HepG2 (cell line): ENCODE measurements around the gene AK3. TPM values are rescaled to one million over a fixed set of nuclear protein-coding genes. Genes with fewer than 3 reads are reported as not detected.

Experiments
- ARID2 ChIP-seq: sonication (generic); formaldehyde crosslinking; IDR thresholded peaks from 2 replicates; pipeline ENCODE4 v1.8.1; 2022; ENCODE audit warnings: mild to moderate bottlenecking, missing genetic modification reagents, borderline replicate concordance
- CBFB ChIP-seq: sonication (generic); formaldehyde crosslinking; IDR thresholded peaks from 2 replicates; pipeline ENCODE4 v1.4.0; 2020; ENCODE audit warnings: missing genetic modification reagents
- CC2D1A ChIP-seq: sonication (generic); formaldehyde crosslinking; IDR thresholded peaks from 2 replicates; pipeline ENCODE4 v1.8.1; 2023; ENCODE audit warnings: mild to moderate bottlenecking, missing genetic modification reagents
- ESRRA ChIP-seq: sonication (generic); formaldehyde crosslinking; IDR thresholded peaks from 2 replicates; pipeline ENCODE4 v1.5.1; 2020; ENCODE audit warnings: mild to moderate bottlenecking, low read depth, missing genetic modification reagents
- HNRNPUL1 ChIP-seq: fragments of 200-400 bp; formaldehyde crosslinking; IDR thresholded peaks from 2 replicates; pipeline ENCODE4 v1.6.1; 2017; ENCODE audit warnings: low read depth, mild to moderate bottlenecking, low read length, moderate library complexity
- IRF2 ChIP-seq: IDR thresholded peaks from 2 replicates; pipeline ENCODE4 v1.6.1; 2018; ENCODE audit warnings: missing genetic modification reagents, missing compliant biosample characterization
- KAT2B ChIP-seq: fragments of 150-350 bp; IDR thresholded peaks from 2 replicates; pipeline ENCODE4 v1.6.1; 2014; ENCODE audit warnings: low read depth, low read length, borderline replicate concordance
- NFE2L2 ChIP-seq: fragments of 150-350 bp; IDR thresholded peaks from 2 replicates; pipeline ENCODE4 v1.6.1; 2014; ENCODE audit warnings: low read length
- NKX3-1 ChIP-seq: sonication (generic); formaldehyde crosslinking; IDR thresholded peaks from 2 replicates; pipeline ENCODE4 v1.5.0; 2020; ENCODE audit warnings: missing genetic modification reagents
- RXRB ChIP-seq: IDR thresholded peaks from 2 replicates; pipeline ENCODE4 v1.6.1; 2016; ENCODE audit warnings: borderline replicate concordance, missing genetic modification reagents, missing compliant biosample characterization
- TGIF2 ChIP-seq: IDR thresholded peaks from 2 replicates; pipeline ENCODE4 v1.6.1; 2016; ENCODE audit warnings: control low read depth, missing compliant biosample characterization
- XBP1 ChIP-seq: sonication (generic); formaldehyde crosslinking; IDR thresholded peaks from 2 replicates; pipeline ENCODE4 v1.5.0; 2020; ENCODE audit warnings: missing genetic modification reagents
- ZFP82 ChIP-seq: sonication (generic); formaldehyde crosslinking; IDR thresholded peaks from 2 replicates; pipeline ENCODE4 v1.5.1; 2020; ENCODE audit warnings: mild to moderate bottlenecking, missing genetic modification reagents, borderline replicate concordance
- ZFY ChIP-seq: sonication (generic); formaldehyde crosslinking; IDR thresholded peaks from 2 replicates; pipeline ENCODE4 v1.4.0; 2020; ENCODE audit warnings: missing genetic modification reagents
- ZNF234 ChIP-seq: sonication (generic); formaldehyde crosslinking; conservative IDR thresholded peaks from 2 replicates; pipeline ENCODE4 v1.5.1; 2020; ENCODE audit warnings: mild to moderate bottlenecking, missing genetic modification reagents
- ZNF256 ChIP-seq: sonication (generic); formaldehyde crosslinking; conservative IDR thresholded peaks from 2 replicates; pipeline ENCODE4 v1.4.0; 2020; ENCODE audit warnings: missing genetic modification reagents
- ZNF343 ChIP-seq: sonication (generic); formaldehyde crosslinking; IDR thresholded peaks from 2 replicates; pipeline ENCODE4 v1.4.0; 2020; ENCODE audit warnings: mild to moderate bottlenecking, missing genetic modification reagents
- ZNF556 ChIP-seq: sonication (generic); formaldehyde crosslinking; IDR thresholded peaks from 2 replicates; pipeline ENCODE4 v1.4.0; 2020; ENCODE audit warnings: mild to moderate bottlenecking, missing genetic modification reagents, borderline replicate concordance
- ZNF572 ChIP-seq: sonication (generic); formaldehyde crosslinking; IDR thresholded peaks from 2 replicates; pipeline ENCODE4 v1.5.1; 2020; ENCODE audit warnings: mild to moderate bottlenecking, missing genetic modification reagents
- ZNF883 ChIP-seq: sonication (generic); formaldehyde crosslinking; IDR thresholded peaks from 2 replicates; pipeline ENCODE4 v1.5.1; 2020; ENCODE audit warnings: mild to moderate bottlenecking, missing genetic modification reagents; ENCODE audit errors: not compliant biosample characterization
- polyA plus RNA-seq, 8 experiments: library from polyadenylated mRNA; depleted of rRNA in 3 of 8; stranded (reverse) in 7 of 8; unstranded in 1 of 8; fragments of >200 nt; fragmentation: Illumina TruSeq in 4 of 8; extraction: Trizol in 4 of 8; gene quantifications; 2 replicates each; pipeline versions ENCODE4 v1.2.1 to v1.2.3, GENCODE V29; 2011 to 2016; ENCODE audit warnings: low read depth in 4 of 8, missing spikeins in 1 of 8, mixed read lengths in 1 of 8; ENCODE audit not compliant: insufficient read depth in 1 of 8
- total RNA-seq, 5 experiments: library from RNA; depleted of rRNA; stranded (reverse); fragments of >200 nt; fragmentation: Illumina TruSeq; extraction: Trizol; gene quantifications; 2 replicates each; pipeline ENCODE4 v1.2.3, GENCODE V29; 2016; ENCODE audit warnings: low read depth in 1 of 5
- TF ChIP-seq, protein P1 (sequence below): sonication (generic); formaldehyde crosslinking; IDR thresholded peaks from 2 replicates; pipeline ENCODE4 v1.9.0; 2021; ENCODE audit warnings: missing genetic modification reagents, borderline replicate concordance
- TF ChIP-seq, protein P2 (sequence below): sonication (generic); formaldehyde crosslinking; IDR thresholded peaks from 2 replicates; pipeline ENCODE4 v1.4.0; 2020; ENCODE audit warnings: missing genetic modification reagents
- TF ChIP-seq, protein P3 (sequence below): sonication (generic); formaldehyde crosslinking; IDR thresholded peaks from 2 replicates; pipeline ENCODE4 v1.8.1; 2023; ENCODE audit warnings: missing genetic modification reagents, inconsistent platforms, borderline replicate concordance
- TF ChIP-seq, protein P4 (sequence below): sonication (generic); formaldehyde crosslinking; IDR thresholded peaks from 2 replicates; pipeline ENCODE4 v1.5.1; 2020; ENCODE audit warnings: missing genetic modification reagents, mild to moderate bottlenecking, borderline replicate concordance
- TF ChIP-seq, protein P5 (sequence below): sonication (generic); formaldehyde crosslinking; IDR thresholded peaks from 2 replicates; pipeline ENCODE4 v1.8.0; 2022; ENCODE audit warnings: missing genetic modification reagents, mild to moderate bottlenecking, moderate library complexity, borderline replicate concordance
- TF ChIP-seq, protein P6 (sequence below): sonication (generic); formaldehyde crosslinking; IDR thresholded peaks from 2 replicates; pipeline ENCODE4 v1.5.0; 2020; ENCODE audit warnings: missing genetic modification reagents, mild to moderate bottlenecking, borderline replicate concordance

Gene AK3
- total and polyA plus RNA-seq, 2 of the 13 experiments (the other 11 are each of a cell fraction or from before 2014, with no cell fraction given): 76.8 to 109 TPM

DNA sequence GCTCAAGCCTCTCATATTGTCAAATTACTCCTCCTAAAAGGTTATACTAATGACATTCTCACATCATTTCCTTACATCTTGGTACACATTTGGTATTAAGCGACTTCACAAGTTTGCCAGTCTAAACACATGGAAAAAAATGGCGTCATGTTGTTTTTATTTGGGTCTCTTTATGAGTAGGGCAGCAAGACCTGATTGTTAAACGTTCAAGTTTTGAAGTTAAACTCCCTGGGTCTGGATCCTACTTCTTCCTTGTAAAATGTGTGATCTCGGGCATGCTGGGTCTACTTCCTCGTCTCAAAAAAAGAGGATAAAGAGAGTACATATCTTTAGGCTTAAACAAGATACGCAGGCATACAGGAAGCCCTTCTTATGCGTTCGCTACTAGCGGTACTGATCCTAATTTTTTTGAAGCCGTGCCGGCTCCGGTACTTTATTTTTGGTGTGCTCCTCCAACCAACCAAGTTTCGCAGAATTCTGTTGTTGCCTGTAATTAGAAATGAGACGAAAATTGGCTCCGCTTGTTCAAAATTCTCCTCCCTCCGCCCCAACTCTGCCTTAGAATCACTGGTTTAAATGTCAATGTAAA, 62.2 kb downstream of the AK3 start (continued):
- TF ChIP-seq ZNF234 (no peak), HNRNPUL1 (no peak), TGIF2 (CRISPR knock-in tag) (no peak), ZNF556 (CRISPR knock-in tag) (no peak), XBP1 (CRISPR knock-in tag) (peak; percentile 62; the same call in 1 of the 2 replicates), KAT2B (no peak), ARID2 (CRISPR knock-in tag) (peak; percentile 9; the same call in 1 of the 2 replicates), CC2D1A (CRISPR knock-in tag) (no peak), CBFB (CRISPR knock-in tag) (no peak), NFE2L2 (no peak), ZNF572 (no peak), ZFY (CRISPR knock-in tag) (no peak), ZFP82 (no peak), NKX3-1 (CRISPR knock-in tag) (no peak), RXRB (CRISPR knock-in tag) (no peak), ESRRA (no peak), ZNF256 (CRISPR knock-in tag) (no peak), ZNF883 (CRISPR knock-in tag) (no peak), ZNF343 (CRISPR knock-in tag) (no peak), IRF2 (CRISPR knock-in tag) (no peak)
- TF ChIP-seq, protein P1, sequence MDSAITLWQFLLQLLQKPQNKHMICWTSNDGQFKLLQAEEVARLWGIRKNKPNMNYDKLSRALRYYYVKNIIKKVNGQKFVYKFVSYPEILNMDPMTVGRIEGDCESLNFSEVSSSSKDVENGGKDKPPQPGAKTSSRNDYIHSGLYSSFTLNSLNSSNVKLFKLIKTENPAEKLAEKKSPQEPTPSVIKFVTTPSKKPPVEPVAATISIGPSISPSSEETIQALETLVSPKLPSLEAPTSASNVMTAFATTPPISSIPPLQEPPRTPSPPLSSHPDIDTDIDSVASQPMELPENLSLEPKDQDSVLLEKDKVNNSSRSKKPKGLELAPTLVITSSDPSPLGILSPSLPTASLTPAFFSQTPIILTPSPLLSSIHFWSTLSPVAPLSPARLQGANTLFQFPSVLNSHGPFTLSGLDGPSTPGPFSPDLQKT (CRISPR knock-in tag): no peak
- TF ChIP-seq, protein P2, sequence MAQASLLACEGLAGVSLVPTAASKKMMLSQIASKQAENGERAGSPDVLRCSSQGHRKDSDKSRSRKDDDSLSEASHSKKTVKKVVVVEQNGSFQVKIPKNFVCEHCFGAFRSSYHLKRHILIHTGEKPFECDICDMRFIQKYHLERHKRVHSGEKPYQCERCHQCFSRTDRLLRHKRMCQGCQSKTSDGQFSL (CRISPR knock-in tag): 0 out of 2 replicates have a peak, but pooled peaks have one; percentile 1
- TF ChIP-seq, protein P3, sequence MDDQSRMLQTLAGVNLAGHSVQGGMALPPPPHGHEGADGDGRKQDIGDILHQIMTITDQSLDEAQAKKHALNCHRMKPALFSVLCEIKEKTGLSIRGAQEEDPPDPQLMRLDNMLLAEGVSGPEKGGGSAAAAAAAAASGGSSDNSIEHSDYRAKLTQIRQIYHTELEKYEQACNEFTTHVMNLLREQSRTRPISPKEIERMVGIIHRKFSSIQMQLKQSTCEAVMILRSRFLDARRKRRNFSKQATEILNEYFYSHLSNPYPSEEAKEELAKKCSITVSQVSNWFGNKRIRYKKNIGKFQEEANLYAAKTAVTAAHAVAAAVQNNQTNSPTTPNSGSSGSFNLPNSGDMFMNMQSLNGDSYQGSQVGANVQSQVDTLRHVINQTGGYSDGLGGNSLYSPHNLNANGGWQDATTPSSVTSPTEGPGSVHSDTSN (CRISPR knock-in tag): no peak
- TF ChIP-seq, protein P4, sequence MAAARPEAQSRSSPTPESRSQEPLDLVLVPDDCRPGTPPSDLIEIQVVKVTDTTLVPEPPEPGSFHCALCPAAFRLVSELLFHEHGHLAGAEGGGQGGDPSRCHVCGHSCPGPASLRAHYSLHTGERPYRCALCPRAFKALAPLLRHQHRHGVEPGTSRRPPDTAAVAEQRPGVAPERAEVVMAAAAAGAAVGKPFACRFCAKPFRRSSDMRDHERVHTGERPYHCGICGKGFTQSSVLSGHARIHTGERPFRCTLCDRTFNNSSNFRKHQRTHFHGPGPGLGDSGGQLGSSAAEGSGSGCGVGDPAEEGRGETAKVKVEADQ: no peak
- TF ChIP-seq, protein P5, sequence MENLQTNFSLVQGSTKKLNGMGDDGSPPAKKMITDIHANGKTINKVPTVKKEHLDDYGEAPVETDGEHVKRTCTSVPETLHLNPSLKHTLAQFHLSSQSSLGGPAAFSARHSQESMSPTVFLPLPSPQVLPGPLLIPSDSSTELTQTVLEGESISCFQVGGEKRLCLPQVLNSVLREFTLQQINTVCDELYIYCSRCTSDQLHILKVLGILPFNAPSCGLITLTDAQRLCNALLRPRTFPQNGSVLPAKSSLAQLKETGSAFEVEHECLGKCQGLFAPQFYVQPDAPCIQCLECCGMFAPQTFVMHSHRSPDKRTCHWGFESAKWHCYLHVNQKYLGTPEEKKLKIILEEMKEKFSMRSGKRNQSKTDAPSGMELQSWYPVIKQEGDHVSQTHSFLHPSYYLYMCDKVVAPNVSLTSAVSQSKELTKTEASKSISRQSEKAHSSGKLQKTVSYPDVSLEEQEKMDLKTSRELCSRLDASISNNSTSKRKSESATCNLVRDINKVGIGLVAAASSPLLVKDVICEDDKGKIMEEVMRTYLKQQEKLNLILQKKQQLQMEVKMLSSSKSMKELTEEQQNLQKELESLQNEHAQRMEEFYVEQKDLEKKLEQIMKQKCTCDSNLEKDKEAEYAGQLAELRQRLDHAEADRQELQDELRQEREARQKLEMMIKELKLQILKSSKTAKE (CRISPR knock-in tag): no peak
- TF ChIP-seq, protein P6, sequence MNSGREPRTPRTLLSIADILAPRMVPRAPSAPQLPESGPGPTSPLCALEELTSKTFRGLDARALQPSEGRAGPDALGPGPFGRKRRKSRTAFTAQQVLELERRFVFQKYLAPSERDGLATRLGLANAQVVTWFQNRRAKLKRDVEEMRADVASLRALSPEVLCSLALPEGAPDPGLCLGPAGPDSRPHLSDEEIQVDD (CRISPR knock-in tag): no peak
